ENCODE results near the gene TMPRSS2.
A peak's percentile ranks its signal among the peaks of the same experiment; 100 is the strongest.

The TMPRSS2 gene

DNA sequence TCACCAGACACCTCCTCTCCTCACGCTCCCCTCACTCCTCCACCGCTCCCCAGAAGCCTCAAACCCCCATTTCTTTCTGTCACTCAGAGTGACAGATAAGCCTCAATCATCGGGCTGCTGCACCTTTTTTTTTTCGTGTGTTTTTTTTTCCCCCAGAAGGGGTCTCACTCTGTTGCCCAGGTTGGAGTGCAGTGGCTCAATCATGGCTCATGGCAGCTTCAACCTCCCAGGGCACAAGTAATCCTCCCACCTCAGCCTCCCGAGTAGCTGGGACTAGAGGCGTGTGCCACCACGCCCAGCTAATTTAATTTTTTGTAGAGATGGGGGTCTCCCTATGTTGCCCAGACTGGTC lies 1.2 kb upstream of the TMPRSS2 start:
- no peak for DNase-seq

DNA sequence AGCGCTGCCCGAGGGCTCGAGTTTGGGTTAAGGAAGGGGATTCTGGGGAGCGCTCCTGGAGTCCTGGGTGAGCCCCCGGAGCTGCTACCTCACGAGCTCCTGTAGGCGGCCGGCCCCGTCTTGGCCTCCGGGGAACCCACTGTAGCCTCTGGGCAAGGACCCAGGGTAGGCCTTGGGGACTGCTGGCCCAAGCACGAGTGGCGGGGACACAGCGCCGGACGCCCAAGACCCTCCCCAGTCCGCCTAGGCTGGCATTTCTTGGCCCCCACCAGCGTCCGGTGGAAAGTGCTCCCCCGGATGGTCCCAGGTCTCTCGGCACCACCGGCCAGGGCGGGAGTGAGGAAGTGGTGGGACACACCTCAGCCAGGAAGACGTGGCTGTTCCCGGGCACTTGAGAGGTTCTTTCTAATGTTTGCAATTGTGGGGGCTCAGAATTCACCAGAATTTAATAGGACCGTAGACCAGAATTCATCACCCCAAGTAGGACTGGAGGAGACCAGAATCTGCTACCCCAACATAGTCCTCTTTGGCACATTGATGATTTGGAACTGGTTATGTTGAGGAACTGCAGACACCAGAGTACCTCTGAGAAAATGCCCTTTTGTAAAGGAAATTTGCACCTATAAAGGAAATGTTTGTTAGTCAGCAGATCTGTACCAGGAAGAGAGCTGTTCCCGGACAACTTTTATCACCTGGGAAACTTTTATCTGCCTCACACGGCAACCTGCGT lies 622 bp upstream of the TMPRSS2 start:
- DNase-seq = no peak

DNA sequence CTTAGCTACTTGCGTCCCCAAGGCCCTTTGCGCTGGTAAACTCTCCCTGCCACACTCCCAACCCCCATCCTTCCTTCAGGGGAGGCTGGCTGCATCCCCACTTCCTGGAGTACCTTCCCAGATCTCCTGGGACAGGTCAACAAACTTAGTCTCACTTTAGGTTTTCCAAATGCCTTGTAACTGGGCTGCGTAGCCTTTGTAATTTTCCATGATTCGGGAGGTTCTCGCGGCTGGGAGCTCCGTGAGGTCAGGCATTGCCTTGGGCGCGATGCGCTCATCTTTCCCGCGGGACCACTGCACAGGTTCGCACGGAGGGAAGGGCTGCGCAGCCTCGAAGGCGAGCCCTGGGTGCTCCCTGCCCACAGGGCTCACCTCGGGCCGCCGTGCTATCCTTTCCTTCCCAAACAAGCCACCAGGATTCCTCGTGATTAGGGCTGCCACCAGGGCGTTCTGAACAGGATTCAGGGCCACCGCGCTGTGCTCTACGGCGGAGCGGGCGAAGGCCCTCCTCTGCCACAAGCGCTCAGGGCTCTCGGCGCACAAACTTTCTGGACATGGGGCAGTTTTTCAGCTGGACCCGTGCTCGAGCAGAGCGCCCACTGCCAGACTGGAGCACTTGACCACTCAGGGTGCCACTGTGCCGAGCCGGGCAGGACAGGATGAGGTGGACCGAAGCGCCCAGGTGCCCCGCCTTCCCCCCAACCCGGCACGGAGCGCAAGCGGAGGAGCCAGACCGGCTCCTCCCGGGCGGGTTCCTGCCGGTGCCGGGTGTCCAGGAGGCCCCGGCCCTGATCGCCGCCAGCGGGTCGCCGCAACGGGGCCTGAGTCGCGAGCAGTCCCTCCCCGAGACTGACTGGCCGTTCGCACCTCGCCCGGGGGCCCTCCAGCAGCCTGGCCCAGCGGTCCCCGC lies 1.1 kb downstream of the TMPRSS2 start:
- DNase-seq = no peak

DNA sequence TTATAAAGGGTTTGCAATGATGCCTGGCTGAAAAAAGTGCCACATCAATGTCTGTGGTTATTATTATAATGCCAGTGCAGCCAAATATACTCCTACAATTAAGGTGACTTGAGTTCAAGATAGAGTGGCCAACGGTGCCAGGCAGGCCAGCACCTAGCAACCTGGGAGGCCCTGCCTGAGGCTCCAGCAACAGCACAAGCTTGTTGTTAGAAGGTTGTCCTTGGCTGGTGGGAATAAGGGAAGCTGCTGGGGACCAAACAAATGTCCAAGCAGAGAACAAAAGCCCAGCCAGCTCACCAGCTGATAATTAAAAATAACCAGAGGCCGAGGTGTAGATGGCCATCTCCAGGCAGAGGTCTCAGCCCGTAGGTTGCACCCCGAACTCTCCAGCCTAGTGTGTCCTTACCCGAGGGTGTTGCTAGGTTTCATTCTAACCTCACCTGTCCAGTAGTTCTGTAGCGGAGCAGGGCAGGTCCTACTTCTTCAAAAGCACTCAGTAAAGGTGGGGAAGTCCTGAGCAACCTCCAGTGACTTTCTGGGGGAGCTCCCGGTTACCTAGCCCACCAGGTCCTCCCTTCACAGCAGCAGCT lies 1.9 kb downstream of the TMPRSS2 start:
- DNase-seq = no peak

DNA sequence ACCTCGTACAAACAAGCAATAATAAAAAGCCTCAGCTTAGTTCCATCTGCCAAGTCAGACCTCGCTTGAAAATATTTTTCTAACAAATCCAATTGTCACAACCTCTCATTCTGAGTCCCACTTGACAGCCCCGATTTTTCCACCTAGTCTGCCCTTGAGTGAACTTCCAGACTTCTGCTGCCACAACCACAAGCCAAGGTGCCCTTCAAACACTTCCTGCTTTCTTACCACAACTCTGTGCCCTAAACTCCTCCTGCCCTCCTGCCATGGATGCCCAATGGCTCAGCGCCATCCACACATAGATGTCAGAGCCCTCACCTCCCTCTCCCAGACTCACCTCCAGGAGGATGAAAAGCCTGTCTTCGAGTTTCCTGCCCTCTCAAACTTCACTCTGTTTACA lies 3.9 kb downstream of the TMPRSS2 start:
- no peak for DNase-seq

DNA sequence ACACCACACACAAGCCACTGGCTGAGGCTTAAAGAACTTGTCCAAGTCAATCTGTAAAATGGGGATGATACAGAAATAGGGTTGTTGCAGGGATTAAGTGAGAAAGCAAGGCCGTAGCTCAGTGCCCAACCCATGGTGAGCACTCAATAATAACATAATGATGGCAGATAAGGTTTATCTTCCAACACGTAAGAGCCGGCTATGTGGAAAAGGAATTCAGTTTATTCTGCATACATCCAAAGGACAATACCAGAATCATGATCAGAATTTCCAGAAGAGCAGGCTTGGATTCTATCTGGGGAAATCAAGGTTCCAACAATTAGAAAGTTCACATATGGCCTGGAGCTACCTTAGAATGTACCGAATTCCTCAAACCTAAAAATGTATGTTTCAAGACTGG lies 4.6 kb downstream of the TMPRSS2 start:
- DNase-seq = no peak

DNA sequence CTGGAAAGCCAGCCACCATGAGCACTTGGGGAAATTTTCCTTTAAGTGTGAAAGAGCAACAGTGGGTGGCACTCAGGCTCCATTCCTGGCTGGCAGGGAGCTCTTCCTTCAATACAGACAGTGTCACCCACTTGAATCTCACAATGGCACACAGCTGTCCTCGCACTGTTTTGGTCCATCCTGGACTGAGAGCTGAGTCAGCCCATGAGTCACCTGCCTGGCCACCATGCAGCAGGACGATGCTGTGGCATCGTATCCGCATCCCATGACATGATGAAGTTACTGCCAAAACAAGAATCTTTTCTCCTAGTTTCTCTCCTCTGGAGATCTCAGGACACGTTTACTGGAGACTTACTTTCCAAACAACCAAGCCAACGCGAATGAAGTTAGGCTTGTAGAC lies 6.0 kb downstream of the TMPRSS2 start:
- no peak for DNase-seq

DNA sequence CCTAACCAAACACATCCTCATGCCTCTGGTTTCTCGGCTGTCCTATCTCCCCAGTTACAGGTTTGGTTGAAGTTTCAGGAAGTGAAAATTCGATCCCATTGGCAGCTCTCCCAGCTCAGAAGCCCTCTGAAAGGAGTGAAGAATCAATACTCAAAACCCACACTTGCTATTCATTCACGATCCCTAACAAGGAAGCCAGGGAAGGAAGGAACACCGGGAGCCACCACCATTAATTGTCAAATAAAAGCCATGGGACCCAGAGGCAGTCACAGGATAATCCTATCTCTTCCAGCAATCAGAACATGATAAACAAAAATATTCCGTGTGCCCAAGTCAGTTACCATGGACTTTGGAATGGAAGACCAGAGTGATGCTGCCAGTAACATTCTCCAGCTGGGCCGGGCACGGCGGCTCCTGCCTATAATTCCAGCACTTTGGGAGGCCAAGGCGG lies 7.0 kb downstream of the TMPRSS2 start:
- peak; percentile 18 for DNase-seq

DNA sequence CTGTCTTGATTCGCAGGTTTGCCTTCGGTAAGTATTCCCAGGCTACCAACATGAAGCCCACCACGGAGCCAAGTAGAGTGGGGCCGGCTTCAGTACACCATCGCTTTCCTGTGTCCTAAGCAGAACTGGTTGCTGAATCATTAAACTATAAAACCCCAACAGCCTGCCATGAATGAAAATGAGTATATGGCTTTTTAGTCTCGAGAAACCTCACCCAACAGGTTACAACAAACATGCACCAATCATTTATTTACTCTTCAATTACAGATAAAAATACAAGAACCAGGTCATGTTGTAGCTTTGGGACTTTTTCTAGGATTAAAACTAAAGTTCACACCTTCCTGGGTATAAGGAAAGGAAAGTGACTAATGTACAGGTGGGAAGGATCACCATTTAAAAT lies 7.6 kb downstream of the TMPRSS2 start:
- DNase-seq = no peak

DNA sequence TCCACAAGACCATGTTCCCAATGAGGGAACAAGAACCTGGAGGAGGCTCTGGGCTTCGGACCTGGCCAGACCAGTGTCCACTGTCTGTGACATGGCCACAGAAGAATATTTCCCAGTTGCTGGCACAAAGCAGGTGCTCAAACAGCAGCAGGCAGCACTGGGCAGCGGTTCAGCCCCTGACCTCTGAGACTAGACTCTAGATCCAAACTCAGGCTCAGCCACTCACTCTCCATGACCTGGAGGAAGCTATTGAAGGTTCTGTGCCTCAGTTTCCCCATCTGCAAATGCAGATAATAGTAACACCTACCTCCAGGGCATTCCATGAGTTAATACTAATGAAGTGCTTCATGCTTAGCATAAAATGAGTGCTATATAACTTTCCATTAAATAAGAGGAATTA lies 8.0 kb downstream of the TMPRSS2 start:
- DNase-seq = no peak

DNA sequence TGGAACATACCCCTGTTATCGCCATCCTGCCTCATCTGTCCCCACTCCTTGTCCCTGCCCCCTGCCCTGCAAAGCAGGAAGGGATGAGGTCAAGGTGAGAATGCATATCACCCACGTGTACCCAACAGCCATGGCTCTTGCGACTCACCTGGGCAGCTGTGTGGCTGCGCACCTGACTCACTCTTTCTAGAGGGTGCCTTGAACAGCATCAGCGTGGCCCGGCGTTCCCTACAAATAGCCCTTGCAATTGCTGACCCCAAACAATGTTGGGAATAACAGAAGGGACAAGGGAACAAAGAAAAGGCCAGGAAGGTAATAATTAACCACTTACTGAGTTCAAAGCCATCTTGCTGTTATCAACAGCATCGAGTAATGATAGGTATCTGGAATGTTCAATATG lies 10.2 kb downstream of the TMPRSS2 start:
- no peak for DNase-seq

DNA sequence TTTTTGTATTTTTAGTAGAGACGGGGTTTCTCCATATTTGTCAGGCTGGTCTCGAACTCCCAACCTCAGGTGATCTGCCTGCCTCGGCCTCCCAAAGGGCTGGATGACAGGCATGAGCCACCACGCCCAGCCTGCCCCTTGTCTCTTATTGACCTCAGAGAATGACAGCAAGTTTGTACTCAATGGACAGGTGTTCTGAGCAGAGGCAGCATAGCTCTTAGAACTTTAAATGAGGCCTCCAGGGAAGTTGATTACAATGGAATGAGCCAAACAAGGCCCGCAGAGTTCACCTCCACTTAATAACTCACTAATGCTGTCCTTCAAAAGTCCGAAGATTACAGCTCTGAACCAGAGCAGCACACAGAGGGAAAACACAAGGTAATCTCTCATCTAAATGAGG lies 10.9 kb downstream of the TMPRSS2 start:
- no peak for DNase-seq

DNA sequence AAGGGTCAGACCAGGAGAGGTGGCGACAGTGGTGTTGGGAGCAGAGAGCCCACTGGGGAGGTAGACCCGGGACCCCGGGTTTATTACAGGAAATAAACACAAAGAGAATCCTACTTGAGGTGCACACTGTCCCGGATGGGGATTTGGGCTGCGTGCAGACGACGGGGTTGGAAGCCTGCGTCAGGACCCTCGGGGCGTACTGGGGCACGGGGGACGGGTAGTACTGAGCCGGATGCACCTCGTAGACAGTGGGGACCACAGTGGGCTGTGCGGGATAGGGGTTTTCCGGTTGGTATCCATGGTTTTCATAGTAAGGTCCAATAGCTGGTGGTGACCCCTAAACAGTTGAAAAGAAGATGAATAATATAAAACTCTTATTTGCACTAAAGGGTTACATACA lies 13.7 kb downstream of the TMPRSS2 start:
- DNase-seq = no peak

DNA sequence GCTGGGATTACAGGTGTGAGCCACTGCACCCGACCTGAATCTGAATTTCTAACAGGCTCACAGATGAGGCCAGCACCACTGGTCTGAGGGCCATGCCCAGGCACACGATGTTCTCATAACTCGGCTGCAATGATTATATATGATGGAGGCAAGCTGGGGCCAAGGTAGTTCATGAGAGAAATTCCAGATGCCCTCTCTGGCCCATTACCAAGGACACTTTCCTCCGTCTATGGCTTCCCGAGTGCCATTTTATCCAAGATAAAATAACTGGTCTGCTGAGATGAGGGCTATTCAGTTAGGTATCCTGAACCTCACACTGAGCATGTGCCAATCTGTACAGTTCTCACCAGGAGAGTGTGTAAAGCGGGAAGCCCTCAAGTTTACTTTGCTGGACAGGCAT lies 16.5 kb downstream of the TMPRSS2 start:
- no peak for DNase-seq

DNA sequence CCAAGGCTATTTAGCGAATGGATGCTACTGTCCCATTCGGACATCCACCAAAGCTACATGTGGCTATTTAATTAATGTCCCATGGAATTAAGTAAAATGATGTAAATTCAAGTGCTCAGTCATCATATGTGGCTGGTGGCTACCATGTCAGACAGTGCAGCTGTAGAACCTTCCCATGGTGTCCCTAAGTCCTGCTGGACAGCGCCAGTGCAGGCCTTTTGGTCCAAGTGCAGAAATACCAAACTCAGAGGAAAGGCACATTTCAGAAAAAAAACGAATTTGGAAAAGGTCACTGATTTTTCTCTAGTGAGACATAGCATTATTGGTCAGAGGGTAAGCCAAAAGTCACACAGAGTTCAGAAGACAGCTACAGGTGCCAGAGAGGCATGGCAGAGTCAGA lies 17.6 kb downstream of the TMPRSS2 start:
- no peak for DNase-seq

DNA sequence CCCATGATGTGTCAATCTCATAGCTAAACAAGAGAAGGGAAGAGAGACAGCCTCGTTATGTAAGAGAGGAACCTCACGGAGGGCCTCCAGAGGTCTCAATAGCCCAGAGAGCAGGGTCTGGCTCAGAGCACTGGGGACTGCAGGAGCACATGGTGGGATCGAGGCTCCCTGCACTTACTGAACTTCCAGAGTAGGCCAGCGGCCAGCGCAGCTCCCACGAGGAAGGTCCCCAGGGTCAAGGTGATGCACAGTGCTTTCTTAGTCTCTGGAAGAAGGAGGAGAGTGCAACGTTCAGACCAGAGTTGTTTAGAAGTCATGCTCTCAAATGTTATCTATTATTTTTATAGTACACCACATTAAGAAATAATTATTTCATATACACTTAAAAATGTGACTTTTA lies 18.6 kb downstream of the TMPRSS2 start:
- DNase-seq = no peak

DNA sequence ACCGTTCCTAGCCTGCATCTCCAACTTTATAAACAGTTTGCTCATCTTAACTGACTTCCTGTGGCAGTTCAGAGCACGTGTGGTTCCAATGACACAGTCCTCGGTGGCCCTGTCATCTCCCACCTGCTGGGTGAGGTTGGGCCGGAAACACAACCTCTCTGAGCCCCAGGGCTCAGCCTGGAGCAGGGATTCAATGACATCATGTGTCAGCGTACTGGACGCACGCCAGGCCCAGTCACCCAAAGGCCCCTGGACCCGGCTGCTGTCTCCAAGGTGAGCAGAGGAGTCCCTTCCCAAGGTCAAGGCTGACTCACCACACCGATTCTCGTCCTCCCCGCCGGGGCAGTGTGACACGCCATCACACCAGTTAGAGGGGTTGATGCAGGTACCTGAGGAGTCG lies 19.9 kb downstream of the TMPRSS2 start:
- no peak for DNase-seq

DNA sequence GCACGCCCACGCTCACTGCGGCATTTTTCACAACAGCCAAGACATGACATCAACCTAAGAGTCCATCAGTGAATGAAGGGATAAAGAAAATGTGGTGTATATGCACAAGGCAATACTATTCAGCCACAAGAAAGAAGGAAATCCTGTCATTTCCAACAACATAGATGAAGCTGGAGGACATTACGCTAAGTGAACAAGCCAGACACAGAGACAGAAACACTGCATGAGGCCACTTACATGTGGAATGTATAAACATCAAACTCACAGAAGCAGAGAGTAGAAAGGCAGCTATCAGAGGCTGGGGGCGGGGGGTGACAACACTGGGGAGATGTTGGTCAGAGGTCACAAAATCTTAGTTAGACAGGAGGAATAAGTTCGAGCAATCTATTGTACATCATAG lies 20.9 kb downstream of the TMPRSS2 start:
- no peak for DNase-seq

DNA sequence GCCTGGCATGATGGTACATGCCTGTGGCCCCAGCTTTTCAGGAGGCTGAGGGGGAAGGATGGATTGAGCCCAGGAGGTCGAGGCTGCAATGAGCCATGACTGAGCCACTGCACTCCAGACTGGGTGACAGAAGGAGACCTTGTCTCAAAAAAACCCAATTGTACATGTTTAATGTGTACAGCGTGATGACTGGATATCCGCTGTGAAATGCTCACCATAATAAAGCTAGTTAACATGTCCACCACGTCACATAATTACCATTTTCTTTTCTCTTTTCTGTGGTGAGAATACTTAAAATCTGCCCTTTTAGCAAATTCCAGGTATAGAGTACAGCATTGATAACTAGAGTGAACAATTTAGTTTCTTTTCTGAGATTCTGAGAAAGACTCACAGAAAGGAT lies 24.0 kb downstream of the TMPRSS2 start:
- no peak for DNase-seq

DNA sequence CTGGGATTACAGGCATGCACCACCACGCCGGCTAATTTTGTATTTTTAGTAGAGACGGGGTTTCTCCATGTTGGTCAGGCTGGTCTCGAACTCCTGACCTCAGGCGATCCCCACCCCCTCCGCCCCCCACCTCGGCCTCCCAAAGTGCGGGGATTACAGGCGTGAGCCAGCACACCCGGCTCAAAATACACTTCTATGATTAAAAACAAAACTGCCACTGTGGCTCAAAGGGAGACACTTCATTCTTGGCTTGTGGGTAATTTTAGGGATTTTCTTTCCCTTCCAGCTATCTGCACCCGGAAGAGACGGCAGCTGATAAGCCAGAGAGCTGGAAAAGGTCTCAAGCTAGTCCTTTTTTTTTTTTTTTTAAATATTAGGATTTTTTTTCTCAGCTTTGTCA lies 24.5 kb downstream of the TMPRSS2 start:
- DNase-seq = no peak

DNA sequence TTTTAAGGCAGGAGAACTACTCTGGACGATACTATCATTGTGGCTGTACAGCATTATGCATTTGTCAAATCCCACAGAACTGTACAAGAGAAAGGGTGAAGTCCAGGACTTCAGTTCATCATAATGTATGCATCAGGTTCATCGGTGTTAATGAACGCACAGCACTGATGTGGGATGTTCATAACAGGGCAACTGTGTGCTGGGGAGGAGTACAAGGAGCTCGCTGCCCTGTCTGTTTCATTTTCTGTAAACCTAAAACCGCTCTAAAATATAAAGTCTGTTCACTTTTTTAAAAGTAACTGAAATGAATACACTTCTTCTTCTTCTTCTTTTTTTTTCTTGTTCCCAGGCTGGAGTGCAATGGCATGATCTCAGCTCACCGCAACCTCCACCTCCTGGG lies 25.0 kb downstream of the TMPRSS2 start:
- DNase-seq = no peak

DNA sequence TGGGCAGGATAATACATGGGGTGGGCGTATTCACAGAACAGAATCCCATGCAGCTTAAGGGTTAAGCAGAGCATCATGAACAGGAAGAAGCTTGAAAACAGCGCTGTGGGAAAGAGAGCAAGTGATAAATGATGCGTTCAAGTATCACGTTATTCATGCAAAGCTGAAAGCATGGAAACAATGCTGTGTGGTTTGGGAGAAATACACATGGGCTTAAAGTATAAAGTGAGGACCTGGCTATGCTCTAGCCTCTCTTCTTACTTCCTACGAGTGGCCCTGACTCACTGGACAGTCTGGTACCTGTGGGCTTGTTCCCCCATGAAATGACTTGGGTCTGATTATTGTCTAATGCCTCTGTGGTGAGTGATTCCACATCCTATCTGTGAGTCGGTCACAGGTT lies 25.7 kb downstream of the TMPRSS2 start:
- DNase-seq = no peak

DNA sequence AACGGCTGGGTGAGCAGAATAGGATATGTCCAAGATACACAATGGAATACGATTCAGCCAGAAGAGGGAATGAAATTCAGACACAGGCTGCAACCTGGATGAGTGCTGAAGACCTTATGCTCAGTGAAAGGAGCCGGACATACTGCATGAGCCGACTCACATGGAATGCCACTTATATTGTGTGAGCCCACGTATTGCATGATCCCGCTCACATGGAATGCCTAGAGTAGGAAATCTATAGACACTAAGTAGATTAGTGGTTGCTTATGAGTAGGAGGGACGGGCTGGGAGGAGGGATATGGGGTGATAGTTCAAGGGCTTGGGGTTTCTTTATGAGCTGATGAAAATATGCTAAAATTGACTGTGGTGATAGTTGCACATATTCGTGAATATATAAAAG lies 26.8 kb downstream of the TMPRSS2 start:
- DNase-seq = no peak

DNA sequence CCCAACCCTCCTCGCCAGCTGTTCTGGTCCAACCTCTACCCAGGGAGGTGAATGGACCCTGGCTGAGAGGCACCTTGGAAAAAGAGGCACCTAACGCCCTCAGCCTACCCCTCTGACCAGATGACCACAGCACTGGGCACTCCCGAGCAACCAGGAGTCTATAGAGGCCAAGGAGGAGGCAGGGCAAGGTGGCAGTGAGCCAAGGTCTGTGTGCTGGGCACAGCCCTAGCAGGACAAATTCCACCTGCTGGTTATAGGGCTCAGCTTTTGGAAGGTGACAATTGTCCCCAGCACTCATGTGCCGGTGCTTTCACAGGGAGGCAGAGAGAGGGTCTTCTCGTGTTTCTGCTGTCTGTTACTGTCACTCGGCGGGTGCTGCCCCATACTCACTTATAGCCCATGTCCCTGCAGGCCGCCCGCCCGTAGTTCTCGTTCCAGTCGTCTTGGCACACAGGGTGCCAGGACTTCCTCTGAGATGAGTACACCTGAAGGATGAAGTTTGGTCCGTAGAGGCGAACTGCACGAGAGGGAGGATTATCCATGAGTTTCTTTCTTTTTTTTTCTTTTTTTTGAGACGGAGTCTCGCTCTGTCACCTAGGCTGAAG lies 27.8 kb downstream of the TMPRSS2 start:
- no peak for DNase-seq

Measured in NCI-H1092 treated with DMSO at 0.1 percent for 48 hours (cell line).